ENCODE results near the gene MAGEA6.

The MAGEA6 gene

DNA sequence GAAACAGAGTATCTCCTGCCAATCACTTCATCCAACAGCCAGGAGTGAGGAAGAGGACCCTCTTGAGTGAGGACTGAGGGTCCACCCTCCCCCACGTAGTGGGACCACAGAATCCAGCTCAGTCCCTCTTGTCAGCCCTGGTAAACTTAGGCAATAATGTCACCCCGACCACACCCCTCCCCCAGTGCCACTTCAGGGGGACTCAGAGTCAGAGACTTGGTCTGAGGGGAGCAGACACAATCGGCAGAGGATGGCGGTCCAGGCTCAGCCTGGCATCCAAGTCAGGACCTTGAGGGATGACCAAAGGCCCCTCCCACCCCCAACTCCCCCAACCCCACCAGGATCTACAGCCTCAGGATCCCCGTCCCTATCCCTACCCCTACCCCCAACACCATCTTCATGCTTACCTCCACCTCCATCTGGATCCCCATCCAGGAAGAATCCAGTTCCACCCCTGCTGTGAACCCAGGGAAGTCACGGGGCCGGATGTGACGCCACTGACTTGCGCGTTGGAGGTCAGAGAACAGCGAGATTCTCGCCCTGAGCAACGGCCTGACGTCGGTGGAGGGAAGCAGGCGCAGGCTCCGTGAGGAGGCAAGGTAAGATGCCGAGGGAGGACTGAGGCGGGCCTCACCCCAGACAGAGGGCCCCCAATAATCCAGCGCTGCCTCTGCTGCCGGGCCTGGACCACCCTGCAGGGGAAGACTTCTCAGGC is 36.1 kb downstream of the MAGEA6 start, which contains the start of the genes CSAG1 and MAGEA12:
Gene CSAG1, minus strand, starts transcription at position 461 of the 715 bp plus-strand sequence. CDS start 1,261 bp downstream, outside the sequence.
Gene MAGEA12, plus strand, starts transcription at position 497 of the 715 bp plus-strand sequence. CDS start 2,405 bp downstream, outside the sequence.
- DNase-seq, result no peak

DNA sequence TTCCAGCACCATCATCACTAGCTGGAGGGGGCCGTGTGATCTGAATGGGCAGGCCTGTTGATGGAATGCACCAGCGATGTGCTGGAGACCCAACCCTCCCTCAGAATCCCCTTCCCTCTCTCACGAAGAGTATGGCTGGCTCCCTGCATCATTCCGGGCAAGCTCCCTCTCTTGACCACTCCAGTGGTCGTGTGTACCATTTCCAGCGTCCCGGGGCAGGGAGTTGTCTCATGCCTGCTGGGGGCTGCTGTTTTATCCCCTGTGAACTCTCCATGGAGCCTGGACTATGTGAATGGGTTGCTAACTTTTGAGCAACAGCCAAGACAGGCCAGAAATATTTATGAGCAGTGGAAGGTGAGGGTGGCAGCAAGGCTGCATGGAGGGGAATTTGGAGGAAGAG is 44.1 kb downstream of the MAGEA6 start:
- DNase-seq, result no peak

Measured in NK-92 treated with Interleukin-12 subunit alpha and Interleukin-12 subunit beta, amount 100 ng/mL, for 24 hours (cell line).